HepG2 (cell line): Measurements from ENCODE around the gene ABHD1. TPM values are rescaled to one million over a fixed set of nuclear protein-coding genes. Genes with fewer than 3 reads are reported as not detected.

Experiments used
- HOXA9 ChIP-seq: sonication (generic); formaldehyde crosslinking; IDR thresholded peaks from 2 replicates; pipeline ENCODE4 v1.8.1; 2022; ENCODE audit warnings: missing genetic modification reagents, mild to moderate bottlenecking, moderate library complexity, borderline replicate concordance
- ZNF609 ChIP-seq: sonication (generic); formaldehyde crosslinking; IDR thresholded peaks from 2 replicates; pipeline ENCODE4 v1.4.0; 2020; ENCODE audit warnings: mild to moderate bottlenecking, missing genetic modification reagents, borderline replicate concordance
- ZNF749 ChIP-seq: sonication (generic); formaldehyde crosslinking; IDR thresholded peaks from 2 replicates; pipeline ENCODE4 v1.8.0; 2022; ENCODE audit warnings: mild to moderate bottlenecking, missing genetic modification reagents, moderate library complexity, borderline replicate concordance
- ZNF761 ChIP-seq: sonication (generic); formaldehyde crosslinking; conservative IDR thresholded peaks from 2 replicates; pipeline ENCODE4 v1.4.0; 2020; ENCODE audit warnings: mild to moderate bottlenecking, missing genetic modification reagents
- polyA plus RNA-seq, 8 experiments: library from polyadenylated mRNA; depleted of rRNA in 3 of 8; stranded (reverse) in 7 of 8; unstranded in 1 of 8; fragments of >200 nt; fragmentation: Illumina TruSeq in 4 of 8; extraction: Trizol in 4 of 8; gene quantifications; 2 replicates each; pipeline versions ENCODE4 v1.2.1 to v1.2.3, GENCODE V29; 2011 to 2016; ENCODE audit warnings: low read depth in 4 of 8, missing spikeins in 1 of 8, mixed read lengths in 1 of 8; ENCODE audit not compliant: insufficient read depth in 1 of 8
- total RNA-seq, 5 experiments: library from RNA; depleted of rRNA; stranded (reverse); fragments of >200 nt; fragmentation: Illumina TruSeq; extraction: Trizol; gene quantifications; 2 replicates each; pipeline ENCODE4 v1.2.3, GENCODE V29; 2016; ENCODE audit warnings: low read depth in 1 of 5
- TF ChIP-seq, protein P1 (sequence below): sonication (generic); formaldehyde crosslinking; IDR thresholded peaks from 2 replicates; pipeline ENCODE4 v1.4.0; 2020; ENCODE audit warnings: missing genetic modification reagents, mild to moderate bottlenecking, borderline replicate concordance

ABHD1 gene
- total and polyA plus RNA-seq, 2 of the 13 experiments (the other 11 are each of a cell fraction or from before 2014, with no cell fraction given): 0.04 to 0.81 TPM

- TF ChIP-seq, protein P1, sequence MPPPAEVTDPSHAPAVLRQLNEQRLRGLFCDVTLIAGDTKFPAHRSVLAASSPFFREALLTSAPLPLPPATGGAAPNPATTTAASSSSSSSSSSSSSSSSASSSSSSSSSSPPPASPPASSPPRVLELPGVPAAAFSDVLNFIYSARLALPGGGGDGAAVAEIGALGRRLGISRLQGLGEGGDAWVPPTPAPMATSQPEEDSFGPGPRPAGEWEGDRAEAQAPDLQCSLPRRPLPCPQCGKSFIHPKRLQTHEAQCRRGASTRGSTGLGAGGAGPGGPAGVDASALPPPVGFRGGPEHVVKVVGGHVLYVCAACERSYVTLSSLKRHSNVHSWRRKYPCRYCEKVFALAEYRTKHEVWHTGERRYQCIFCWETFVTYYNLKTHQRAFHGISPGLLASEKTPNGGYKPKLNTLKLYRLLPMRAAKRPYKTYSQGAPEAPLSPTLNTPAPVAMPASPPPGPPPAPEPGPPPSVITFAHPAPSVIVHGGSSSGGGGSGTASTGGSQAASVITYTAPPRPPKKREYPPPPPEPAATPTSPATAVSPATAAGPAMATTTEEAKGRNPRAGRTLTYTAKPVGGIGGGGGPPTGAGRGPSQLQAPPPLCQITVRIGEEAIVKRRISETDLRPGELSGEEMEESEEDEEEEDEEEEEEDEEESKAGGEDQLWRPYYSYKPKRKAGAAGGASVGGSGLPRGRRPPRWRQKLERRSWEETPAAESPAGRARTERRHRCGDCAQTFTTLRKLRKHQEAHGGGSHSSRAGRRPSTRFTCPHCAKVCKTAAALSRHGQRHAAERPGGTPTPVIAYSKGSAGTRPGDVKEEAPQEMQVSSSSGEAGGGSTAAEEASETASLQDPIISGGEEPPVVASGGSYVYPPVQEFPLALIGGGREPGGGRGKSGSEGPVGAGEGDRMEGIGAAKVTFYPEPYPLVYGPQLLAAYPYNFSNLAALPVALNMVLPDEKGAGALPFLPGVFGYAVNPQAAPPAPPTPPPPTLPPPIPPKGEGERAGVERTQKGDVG (CRISPR knock-in tag): peak; percentile 59; the same call in 1 of the 2 replicates
- peak; percentile 16; the same call in 1 of the 2 replicates for TF ChIP-seq HOXA9 (CRISPR knock-in tag)
- TF ChIP-seq ZNF609 (CRISPR knock-in tag): 0 out of 2 replicates have a peak, but pooled peaks have one; percentile 7
- TF ChIP-seq ZNF749 (CRISPR knock-in tag): 0 out of 2 replicates have a peak, but pooled peaks have one; percentile 2
- TF ChIP-seq ZNF761 (CRISPR knock-in tag): 0 out of 2 replicates have a peak, but pooled peaks have one; percentile 25
Measured at GRCh38 chr2:27119330-27119670, 4.3 kb upstream of the ABHD1 start (continued).
